D341Med (cell line): ENCODE measurements around the gene PACS1.

ENCODE experiments used
- DNase-seq: peaks from one replicate; pipeline ENCODE4 v3.0.0; 2012; ENCODE audit warnings: low spot score

Gene PACS1

DNA sequence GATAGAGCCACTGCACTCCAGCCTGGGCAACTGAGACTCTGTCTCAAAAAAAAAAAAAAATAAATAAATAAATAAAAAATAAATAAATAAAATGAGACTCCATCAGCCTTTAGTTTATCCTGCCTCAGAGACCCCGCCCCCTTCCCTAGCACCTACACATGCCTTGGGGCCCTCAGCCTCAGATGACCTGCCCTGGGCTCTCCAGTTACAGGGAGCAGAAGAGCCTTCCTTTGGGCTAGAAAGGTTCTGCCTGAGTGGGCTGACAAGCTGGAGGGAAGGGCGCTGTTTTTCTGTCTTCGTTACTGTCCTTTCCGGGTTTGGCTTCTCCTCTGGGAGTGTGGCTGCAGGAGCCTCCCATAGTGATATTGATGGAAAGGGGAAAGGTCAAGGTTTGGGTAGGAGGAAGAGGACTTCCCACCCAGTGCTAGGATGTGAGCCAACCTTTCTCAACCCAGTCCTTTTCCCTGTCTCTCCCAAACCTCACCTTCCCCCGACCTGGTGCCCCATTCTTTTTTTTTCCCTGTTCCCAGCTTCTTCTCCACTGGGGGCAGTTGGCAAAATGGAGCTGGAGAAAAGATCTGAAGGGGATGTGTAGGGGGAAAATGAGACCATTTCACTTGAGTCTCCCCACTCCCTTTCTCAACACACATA is 19.4 kb upstream of the PACS1 start:
- DNase-seq, result no peak

DNA sequence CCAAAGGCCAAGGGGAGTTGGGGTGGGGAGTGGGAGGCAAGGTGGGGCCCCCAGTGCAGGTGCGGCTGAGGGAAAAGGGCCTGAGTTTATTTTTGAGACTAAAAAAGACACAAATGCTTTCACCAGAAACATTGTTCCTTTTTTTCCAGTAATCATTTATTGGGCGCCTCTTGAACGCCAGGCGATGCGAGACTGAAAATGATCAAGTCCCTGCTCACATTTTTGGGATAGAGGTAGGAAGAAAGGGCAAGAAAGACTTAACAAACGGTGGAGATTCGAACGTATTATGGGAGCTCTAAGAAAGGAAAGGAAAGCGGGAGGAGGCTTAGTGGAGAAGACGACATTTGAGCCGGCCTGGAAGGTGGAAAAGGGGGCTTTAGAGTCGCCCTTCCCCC is 18.7 kb upstream of the PACS1 start:
- no peak for DNase-seq

DNA sequence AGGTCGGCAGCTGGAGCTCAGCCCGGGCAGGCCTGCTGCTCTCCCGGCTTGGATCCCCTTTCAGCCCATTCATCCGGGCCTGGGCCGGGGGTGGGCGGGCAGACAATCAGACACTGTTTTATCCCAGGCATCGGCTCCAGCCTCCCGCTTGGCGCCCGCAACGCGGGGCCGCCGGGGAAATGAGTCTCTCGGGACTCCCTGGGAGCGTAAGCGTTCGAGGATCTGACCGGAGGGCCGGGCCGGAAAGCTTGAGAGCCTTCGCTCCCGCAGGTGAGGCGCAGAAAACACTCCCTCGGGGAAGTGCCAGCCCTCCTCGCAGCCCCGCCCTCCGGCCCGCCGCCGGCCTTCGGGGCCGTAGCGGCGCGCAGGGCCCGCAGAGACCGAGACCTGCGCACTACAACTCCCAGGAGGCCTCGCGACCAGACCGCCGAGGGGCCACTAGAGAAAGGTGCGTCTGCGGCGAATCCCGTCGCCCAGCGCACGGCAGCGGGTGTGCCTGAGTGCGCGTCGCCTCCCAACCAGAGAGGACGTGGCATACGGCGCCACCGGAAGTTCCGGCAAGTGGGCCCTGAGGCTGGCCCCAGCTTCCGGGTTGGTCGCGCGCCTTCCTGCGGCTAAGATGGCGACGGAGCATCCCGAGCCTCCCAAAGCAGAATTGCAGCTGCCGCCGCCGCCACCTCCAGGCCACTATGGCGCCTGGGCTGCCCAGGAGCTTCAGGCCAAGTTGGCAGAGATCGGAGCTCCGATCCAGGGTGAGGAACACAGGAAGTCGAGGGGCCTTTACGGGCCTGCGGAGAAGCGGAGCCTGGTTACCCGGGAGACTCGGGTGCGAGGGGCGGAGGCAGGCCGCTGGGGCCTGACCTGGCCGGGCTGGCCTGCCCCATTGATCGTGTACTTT is 18.1 kb upstream of the PACS1 start, which contains the start of gene SF3B2:
SF3B2 (plus strand) TSS at position 599 of the 898 bp plus-strand sequence; CDS start at position 620, 21 bp downstream.
- DNase-seq, result peak; percentile 97

DNA sequence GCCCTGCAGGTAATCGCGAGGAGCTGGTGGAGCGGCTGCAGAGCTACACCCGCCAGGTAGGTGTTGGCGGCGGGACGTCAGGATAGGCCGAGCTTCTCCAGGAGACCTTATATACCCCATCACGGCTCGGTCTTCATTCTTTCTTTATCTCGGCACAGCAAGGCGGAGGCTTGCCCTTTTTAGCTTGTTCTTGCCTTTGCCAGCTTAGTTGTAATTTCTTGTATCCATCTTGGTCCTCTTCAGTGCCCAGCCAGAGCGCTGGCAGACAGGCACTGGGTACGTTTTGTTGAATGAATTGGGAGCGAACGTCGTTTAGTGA is 17.4 kb upstream of the PACS1 start:
- no peak for DNase-seq

DNA sequence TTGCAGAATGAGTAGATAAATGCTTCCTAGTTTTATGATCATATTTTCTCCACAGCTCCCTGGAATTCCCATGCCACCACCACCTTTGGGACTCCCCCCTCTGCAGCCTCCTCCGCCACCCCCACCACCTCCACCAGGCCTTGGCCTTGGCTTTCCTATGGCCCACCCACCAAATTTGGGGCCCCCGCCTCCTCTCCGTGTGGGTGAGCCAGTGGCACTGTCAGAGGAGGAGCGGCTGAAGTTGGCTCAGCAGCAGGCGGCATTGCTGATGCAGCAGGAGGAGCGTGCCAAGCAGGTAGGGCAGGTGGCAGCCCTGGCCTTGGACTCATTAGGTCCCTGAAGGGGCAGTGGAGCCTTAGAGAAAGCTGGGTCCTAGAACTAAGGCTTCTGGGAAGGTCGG is 15.1 kb upstream of the PACS1 start:
- no peak for DNase-seq

DNA sequence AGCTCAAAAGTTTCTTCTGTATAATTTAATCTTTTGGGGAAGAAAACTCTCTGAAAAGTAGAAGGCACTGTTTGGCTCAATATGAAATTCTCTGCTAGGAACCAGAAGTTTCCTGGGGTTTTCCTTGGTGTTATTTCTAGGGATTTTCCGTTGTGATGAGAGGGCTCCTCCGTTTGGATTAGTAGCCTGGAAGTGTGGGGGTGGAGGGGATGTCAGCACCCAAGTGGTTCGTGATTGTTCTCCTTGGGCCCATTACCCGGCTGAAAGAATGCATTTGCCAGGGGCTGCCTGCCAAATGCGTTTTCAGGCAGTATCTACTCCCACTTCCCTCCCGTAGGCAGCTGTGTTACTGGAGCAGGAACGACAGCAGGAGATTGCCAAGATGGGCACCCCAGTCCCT is 13.6 kb upstream of the PACS1 start:
- DNase-seq, result no peak

DNA sequence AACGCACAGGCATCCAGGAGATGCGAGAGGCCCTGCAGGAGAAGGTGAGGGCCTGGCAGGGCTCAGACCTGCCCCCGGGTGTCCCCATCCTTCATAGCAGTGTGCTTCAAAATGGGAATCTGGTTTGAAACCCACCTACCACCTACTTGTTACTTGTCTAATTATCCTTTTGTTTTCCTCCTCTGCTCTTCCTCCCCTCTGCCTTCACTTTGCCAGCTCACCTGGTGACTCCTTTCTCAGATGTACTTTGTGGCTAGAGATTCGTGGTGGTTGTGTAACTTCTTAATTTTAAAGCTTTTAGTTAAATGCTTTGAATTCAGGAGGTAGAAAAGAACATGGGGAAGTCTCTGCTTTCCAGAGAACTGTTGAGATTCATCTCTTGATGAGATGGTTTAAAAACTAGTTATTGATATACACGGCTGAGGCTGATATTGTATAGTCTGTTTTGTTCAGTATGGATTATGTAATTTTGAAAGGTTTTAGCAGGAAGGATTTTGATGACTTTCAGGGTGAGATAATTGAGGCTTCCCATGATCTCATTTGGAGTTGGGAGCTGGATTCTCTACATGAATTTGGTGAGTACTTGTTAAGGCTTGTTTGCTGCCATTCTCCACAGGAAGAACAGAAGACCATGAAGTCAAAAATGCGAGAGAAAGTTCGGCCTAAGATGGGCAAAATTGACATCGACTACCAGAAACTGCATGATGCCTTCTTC is 9.9 kb upstream of the PACS1 start:
- no peak for DNase-seq

DNA sequence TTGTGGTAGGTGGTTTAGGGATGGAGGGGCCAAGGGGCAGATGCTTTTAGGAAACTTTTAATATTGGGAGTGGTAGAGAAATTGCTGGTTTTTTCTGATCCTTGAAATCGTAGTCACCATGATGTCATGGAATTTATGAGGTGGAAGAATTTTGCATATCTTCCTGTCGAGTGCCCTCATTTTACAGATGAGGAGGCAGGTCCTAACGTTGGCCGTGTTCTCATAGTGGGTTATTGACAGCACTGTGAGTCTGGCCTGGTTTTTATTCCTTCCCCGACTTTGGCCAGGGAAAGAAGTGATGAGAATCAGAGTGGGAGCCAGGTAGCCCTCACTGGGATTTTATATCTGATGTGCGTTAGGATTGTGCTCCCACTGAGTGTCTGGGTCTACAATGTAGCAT is 8.8 kb upstream of the PACS1 start:
- DNase-seq, result no peak

DNA sequence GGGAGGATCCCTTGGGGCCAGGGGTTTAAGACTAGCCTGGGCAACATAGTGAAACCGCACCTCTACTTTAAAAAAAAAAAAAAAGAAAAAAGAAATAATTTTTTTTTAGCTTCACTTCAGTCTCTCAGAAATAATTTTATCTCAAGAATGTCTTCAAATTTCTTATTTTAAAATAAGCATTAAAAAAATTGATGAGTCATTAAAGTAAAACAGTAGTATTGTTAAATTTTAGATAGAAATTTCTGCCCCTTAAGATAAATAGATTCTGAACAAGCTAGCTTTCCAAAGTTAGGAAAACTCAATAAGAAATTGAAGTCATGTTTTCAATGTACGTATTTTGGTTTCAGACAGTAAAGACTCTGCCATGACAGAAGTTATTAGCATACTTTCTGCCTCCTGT is 7.7 kb upstream of the PACS1 start:
- no peak for DNase-seq

DNA sequence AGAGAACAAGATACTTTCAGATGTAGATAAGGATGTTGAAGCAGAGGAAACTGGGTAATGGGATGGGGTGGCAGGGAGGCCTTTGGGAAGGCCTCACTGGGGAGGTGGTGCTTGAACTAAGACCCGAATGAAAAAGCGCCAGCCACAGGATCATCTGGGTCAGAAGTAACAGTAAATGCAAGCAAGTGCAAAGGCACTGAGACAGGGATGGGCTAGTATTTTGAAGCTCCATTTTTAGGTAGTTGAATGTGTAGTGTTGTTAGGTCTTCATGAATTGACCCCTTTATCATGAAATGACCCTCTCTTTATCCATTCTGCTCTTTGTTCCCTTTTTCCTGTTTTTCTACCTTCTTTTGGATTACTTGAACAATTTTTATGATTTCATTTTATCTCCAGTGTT is 6.2 kb upstream of the PACS1 start:
- DNase-seq, result no peak

DNA sequence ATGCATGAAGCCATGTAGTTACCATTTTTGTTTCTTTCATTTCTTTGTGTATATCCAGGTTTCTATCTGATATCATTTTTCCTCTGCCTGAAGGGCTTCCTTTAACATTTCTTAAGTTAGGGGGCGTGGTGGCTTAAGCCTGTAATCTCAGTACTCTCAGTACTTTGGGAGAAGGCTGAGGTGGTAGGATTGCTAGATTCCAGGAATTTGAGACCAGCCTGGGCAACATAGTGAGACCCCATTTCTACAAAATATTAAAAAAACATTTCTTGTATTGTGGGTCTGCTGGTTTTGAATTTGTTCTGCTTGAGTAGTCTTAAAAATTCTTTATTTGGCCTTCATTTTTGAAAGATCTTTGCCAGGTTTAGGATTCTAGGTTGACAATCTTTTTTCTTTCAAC is 5.5 kb upstream of the PACS1 start:
- no peak for DNase-seq

DNA sequence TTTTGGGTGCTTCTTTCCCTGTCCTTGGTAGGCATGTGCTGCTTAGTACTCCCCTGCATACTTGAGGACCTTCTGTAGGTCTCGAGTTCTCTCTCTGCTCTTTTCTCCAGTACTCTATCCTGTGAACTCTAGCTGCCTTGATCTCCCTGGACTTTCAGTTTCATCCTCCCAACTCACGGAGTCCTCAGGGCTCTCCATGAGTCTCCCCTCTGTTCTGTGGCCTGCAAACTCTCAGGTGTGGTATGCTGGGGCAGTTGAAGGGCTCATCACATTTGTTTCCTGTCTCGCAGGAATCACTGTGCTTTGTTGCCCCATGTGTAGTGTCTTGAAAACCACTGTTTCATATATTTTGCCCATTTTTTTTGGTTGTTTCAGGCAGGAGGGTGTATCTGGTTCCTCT is 3.3 kb upstream of the PACS1 start:
- no peak for DNase-seq

DNA sequence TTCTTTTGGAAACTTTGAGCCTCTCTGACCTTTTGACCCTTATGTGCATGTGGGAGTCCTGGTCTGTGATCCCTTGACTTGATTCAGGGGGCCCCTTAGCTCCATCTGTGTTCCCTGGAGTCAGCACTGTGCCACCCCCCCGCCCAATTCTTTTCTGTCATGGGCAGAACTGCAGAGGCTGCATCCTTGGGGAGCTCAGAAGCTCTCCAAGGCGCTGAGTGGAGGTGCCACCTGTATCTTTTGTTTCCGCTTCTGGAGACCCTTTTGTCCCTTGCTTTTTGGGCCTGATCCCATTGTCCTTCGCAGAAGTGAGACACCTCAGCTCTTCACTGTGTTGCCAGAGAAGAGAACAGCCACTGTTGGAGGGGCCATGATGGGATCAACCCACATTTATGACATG is 2.4 kb upstream of the PACS1 start:
- DNase-seq, result no peak

DNA sequence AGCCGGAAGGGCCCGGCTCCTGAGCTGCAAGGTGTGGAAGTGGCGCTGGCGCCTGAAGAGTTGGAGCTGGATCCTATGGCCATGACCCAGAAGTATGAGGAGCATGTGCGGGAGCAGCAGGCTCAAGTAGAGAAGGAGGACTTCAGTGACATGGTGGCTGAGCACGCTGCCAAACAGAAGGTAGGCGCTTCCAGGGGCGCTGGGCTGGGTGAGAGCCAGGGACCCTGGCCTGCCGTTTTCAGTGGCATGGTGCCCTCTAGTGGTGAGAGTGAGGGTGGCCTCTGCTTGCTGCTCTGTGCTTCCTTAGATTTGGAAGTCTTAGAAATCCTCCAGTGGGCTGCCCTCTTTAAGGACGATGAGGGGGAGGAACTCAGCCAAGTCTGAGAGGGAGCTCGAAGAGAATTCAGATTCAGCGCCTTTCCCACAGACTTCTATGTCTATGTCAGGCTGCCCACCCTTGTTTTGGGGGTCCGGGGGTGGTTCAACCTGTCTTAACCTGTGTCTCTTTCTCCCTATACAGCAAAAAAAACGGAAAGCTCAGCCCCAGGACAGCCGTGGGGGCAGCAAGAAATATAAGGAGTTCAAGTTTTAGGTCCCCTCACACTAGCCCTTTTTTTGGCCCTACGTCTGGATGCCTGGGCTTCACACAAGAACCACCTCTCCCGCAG is 1.8 kb upstream of the PACS1 start:
- DNase-seq, result peak; percentile 87

DNA sequence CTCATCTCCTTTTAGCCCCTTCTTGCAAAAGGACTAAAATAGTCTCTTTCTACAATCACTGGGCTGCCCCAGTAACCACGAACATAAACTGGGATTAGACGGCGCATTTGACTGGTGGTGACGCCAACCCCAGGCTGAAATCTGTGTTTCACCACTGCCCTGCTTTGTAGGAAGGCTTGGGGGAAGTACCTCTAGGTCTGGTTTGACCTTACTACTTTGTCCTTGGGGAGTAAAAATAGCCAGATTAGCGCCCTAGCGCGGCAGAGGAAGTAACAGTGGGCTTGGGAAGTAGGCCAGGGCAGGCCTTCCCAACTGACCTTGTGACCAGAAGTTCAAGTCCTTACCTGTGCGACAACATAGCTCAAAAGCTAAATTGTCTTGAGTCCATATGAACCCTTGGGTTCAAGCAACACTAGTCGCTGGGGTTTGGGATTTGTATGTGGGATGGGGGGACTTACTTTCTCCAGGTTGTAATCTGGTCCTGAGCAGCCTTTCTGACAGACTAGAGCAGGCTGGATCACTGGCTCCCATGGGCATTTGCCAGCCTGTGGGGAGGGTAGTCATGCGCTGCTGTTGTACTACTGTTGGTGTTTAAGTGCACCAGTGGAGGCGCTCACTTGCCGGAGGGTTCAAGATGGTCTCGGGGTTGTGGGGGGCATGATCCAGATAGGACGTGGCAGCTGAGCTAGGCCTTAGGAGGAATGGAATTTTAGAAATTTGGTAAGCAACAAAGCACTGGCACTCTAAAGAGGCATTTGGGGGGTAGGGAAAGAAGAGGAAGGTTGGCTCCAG is 953 bp upstream of the PACS1 start:
- DNase-seq, result peak; percentile 82

DNA sequence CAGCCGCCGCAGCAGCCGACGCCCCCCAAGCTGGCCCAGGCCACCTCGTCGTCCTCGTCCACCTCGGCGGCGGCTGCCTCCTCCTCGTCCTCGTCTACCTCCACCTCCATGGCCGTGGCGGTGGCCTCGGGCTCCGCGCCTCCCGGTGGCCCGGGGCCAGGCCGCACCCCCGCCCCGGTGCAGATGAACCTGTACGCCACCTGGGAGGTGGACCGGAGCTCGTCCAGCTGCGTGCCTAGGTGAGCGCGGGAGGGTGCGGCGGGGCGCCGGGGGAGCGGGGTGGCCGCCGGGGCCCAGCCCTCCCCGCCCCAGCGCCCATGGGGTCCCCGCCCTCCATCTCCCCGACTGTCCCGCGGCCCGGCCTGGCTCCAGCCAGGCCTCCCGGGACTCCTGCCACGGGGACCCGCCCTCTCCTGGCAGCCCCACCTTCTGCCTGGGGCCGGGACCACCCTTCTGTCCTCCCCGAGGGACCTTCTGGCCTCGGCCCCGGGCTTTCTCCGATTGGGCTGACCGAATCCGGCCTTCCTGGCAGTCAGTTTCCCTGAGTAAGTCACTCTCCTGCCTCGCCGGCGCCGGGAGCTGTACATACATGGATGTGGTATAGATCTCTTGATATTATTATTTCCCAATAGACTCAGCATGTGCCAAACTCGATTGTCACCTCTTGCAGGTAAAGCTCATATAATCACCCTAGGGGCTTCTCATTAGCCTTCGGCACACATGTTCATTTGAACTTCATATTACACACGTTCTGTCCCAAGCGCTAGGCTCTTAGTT is 720 bp downstream of the PACS1 start:
- peak; percentile 63 for DNase-seq

DNA sequence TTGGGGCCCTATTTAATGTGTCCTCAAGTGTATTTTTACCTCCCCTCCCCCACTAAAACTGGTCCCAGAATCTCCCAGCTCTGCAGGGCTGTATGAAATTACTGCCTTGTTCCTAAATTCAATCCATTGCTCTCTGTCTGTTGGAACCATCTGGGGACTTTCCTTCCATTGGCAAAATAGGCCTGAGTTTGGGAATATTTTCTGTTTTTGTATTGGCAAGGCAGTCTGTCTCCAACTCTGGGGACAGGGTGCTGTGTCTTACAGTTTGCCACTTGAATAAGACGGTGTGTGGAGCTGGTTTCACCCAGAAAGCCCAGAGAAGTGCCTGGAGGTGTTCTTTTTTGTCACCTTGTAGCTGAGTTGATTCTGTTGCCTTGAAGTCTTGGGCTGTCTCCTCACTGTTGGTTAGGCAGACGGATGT is 1.3 kb downstream of the PACS1 start:
- no peak for DNase-seq

DNA sequence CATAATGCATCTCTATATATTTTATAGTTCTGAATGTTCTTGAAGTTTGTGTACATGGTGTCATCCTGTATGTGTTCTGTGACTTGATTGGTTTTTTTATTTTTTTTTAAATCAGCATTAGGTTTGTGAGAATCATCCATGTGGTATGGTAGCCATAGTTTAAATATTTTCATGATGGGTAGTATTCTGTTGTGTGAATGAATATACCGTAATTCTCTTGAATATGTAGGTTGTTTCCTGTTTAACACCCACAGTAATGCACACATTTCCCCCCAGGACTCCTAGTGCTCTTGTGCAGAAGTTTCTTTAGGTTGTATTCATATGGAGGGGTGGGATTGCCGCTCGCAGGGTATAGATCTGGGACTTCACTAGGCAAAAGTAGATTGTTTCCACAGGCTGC is 2.0 kb downstream of the PACS1 start:
- no peak for DNase-seq

DNA sequence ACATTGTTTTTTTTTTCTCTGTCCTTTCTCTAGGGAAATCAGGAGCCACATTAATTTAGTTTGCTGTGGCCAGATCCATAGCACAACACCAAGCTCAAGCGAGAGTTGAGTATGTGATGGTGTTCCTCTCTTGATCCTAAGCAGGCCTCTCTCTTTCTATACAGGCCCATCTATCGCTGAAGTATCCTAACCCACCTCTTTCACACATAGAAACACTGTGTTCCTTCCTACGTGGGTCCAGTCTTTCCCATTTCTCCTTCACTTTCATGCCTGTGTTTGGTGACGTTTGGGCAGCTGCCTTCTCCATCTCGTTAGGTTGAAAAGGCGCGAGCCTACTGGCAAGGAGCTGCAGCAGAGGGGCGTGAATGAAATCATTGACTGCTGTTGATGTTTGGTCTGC is 2.4 kb downstream of the PACS1 start:
- no peak for DNase-seq

DNA sequence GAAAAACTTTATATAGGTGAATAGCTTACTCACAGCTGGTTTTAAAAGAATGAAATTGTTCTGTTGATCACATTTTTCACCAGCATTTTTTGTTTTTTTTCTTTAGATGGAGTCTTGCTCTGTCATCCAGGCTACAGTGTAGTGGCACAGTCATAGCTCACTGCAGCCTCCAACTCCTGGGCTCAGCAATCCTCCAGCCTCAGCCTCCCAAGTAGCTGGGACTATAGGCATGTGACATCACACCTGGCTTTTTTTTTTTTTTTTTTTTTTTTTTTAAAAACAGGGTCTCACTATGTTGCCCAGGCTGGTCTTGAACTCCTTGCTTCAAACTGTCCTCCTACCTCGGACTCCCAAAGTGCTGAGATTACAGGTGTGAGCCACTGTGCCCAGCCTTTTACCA is 3.6 kb downstream of the PACS1 start:
- DNase-seq, result no peak

DNA sequence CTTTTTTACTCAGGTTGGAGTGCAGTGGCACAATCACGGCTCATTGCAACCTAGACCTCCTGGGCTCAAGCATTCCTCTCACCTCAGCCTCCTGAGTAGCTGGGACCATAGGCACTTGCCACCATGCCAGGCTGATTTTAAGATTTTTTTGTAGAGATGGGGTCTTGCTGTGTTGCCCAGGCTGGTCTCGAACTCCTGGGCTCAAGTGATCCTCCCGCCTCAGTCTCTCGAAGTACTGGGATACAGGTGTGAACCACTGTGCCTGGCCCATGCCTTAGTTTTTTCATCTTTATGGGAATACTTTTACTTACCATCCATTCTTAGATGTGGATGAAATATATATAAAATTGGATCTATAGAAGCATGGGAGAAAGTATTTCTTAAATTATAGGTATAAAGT is 5.2 kb downstream of the PACS1 start:
- DNase-seq, result no peak
